Aorta (tissue), 5 donors: Measurements from ENCODE around the gene TRIP12. TPM values are rescaled to one million over a fixed set of nuclear protein-coding genes. Genes with fewer than 3 reads are reported as not detected.
A peak's percentile ranks its signal among the peaks of the same experiment; 100 is the strongest.
"Not testable (repeated sequence)": the region's sequence is repeated elsewhere in the genome, so short reads cannot be mapped to it uniquely, and the experiment has no call there.

Experiments
- ATAC-seq: fragments of 200-7000 bp; cut with Tn5 transposase; one replicate; pipeline ENCODE4 v1.9.1; 2022; ENCODE audit warnings: moderate library complexity; ENCODE audit not compliant: low FRiP score
- DNase-seq, 2 donors: peaks; one replicate each; pipeline ENCODE4 v3.0.0-alpha.2; 2020
- H3K27ac ChIP-seq, 2 donors: one replicate each; pipeline ENCODE4 v1.5.1; 2013; ENCODE audit warnings: low read length in 2 of 2, mild to moderate bottlenecking in 2 of 2, moderate library complexity in 2 of 2, control low read depth in 1 of 2, inconsistent platforms in 1 of 2, low read depth in 1 of 2
- H3K27me3 ChIP-seq, 2 donors: one replicate each; pipeline ENCODE4 v1.6.1; 2013; ENCODE audit warnings: control low read depth in 1 of 2, low read length in 1 of 2, mild to moderate bottlenecking in 1 of 2, moderate library complexity in 1 of 2; ENCODE audit not compliant: insufficient read depth in 2 of 2, control insufficient read depth in 1 of 2
- H3K36me3 ChIP-seq, 2 donors: one replicate each; pipeline ENCODE4 v1.6.1; 2013; ENCODE audit warnings: control low read depth in 1 of 2, low read length in 1 of 2, mild to moderate bottlenecking in 1 of 2; ENCODE audit not compliant: insufficient read depth in 2 of 2, control insufficient read depth in 1 of 2
- H3K4me1 ChIP-seq, 2 donors: one replicate each; pipeline ENCODE4 v1.6.1; 2013; ENCODE audit warnings: low read length in 2 of 2, control low read depth in 1 of 2, mild to moderate bottlenecking in 1 of 2, moderate library complexity in 1 of 2; ENCODE audit not compliant: insufficient read depth in 2 of 2, control insufficient read depth in 1 of 2
- H3K4me3 ChIP-seq, 2 donors: one replicate each; pipeline ENCODE4 v1.5.1; 2013; ENCODE audit warnings: low read length in 2 of 2, control low read depth in 1 of 2, mild to moderate bottlenecking in 1 of 2
- H3K9me3 ChIP-seq: one replicate; pipeline ENCODE4 v1.6.1; 2013; ENCODE audit warnings: mild to moderate bottlenecking, low read length; ENCODE audit not compliant: control insufficient read depth
- WGBS, 2 donors: extraction: QIAGEN DNeasy Blood & Tissue Kit; methylation state at CpG; one replicate each; pipeline ENCODE4 v1.1.7; 2013; 5-methylcytosine and 5-hydroxymethylcytosine counted together
- intact Hi-C, 2 donors: fragments of 100-400 bp; cut with DNase I; formaldehyde crosslinking; loops; one replicate each; pipeline versions ENCODE4 v1.14.2 to v1.15.0; 2022
- polyA plus RNA-seq, 2 donors: library from polyadenylated mRNA; stranded (reverse); fragments of 200-250 nt; gene quantifications; one replicate each; pipeline ENCODE4 v1.2.3, GENCODE V29; 2013
- total RNA-seq, 2 donors: library from RNA; stranded (reverse); fragmentation: NEBNext Ultra II Directional; extraction: Animal tissue kit (Norgen Biotek cat#: 25700); gene quantifications; one replicate each; pipeline ENCODE4 v1.2.1, GENCODE V29; 2021
- donor health status: healthy with polysubstance abuse.
- donor health status: Bipolar disorder and iron deficiency.
- donor health status: DM: no; HTN: no; CAD: no.
- donor health status: DM: no; HTN: no; CAD: no.
- donor health status: DM: yes; HTN: yes; CAD: no.

Gene TRIP12
- total and polyA plus RNA-seq, 4 donors, result 22.5 to 232 (median 123) TPM

- DNase-seq, H3K27ac ChIP-seq, H3K4me3 ChIP-seq, H3K27me3 ChIP-seq, H3K9me3 ChIP-seq, H3K4me1 ChIP-seq, H3K36me3 ChIP-seq, intact Hi-C loops, ATAC-seq: not testable (repeated sequence)
- 87 to 92% methylated on average over 8 to 11 of the region's 11 CpGs for WGBS, 2 donors
Observed at GRCh38 chr2:229786289-229786688, 135.5 kb downstream of the TRIP12 start.

GRCh38 chr2:229784791-229785190 is 137.0 kb downstream of the TRIP12 start:
- no peaks in the 10 kb centered on the region for H3K36me3 ChIP-seq
- H3K9me3 ChIP-seq, result no peaks in the 10 kb centered on the region
- H3K27ac ChIP-seq, result no peak overlapping the region
- 13 to 26% methylated on average over 2 of the region's 2 CpGs for WGBS, 2 donors
- ATAC-seq, result no peak
- H3K4me1 ChIP-seq, result no peaks in the 10 kb centered on the region
- intact Hi-C loops, result loop anchor here in 1 of 2 donors (5.0 kb wide), 2 partner anchors 138 to 378 kb away; partner anchors contain the start of genes FBXO36 and TRIP12
- H3K27me3 ChIP-seq, result no peaks in the 10 kb centered on the region
- no peak overlapping the region for H3K4me3 ChIP-seq
- no peak for DNase-seq

- H3K36me3 ChIP-seq, result peaks cover 3 to 6% of the 10 kb centered on the region in 2 donors
- ATAC-seq (no peak), DNase-seq (no peak)
- no peak overlapping the region for H3K4me3 ChIP-seq
- no peaks in the 10 kb centered on the region for H3K4me1 ChIP-seq
- 83 to 93% methylated on average over 5 of the region's 5 CpGs for WGBS, 2 donors
- no peaks in the 10 kb centered on the region for H3K27me3 ChIP-seq
- H3K9me3 ChIP-seq, result no peaks in the 10 kb centered on the region
- H3K27ac ChIP-seq, result no peak overlapping the region
- intact Hi-C loops, result loop anchor here in 1 of 2 donors (5.0 kb wide), 2 partner anchors 139 to 379 kb away; partner anchors contain the start of genes FBXO36 and TRIP12
Observed at GRCh38 chr2:229783108-229783721, 138.6 kb downstream of the TRIP12 start.

- intact Hi-C loops, result loop anchor here in 1 of 2 donors (5.0 kb wide), 2 partner anchors 141 to 381 kb away; partner anchors contain the start of genes FBXO36 and TRIP12
- no peak for DNase-seq
- no peaks in the 10 kb centered on the region for H3K4me1 ChIP-seq
- no peak overlapping the region for H3K4me3 ChIP-seq
- H3K9me3 ChIP-seq, result no peaks in the 10 kb centered on the region
- H3K36me3 ChIP-seq, result peaks cover 4 to 9% of the 10 kb centered on the region in 2 donors
- peak; percentile 86 for ATAC-seq
- no peaks in the 10 kb centered on the region for H3K27me3 ChIP-seq
- no peak overlapping the region for H3K27ac ChIP-seq
Observed at GRCh38 chr2:229780856-229781773, 140.7 kb downstream of the TRIP12 start.

- ATAC-seq (no peak), DNase-seq (no peak)
Observed at GRCh38 chr2:229779650-229780049, 142.2 kb downstream of the TRIP12 start.

GRCh38 chr2:229777716-229778115 is 144.1 kb downstream of the TRIP12 start:
- intact Hi-C loops, result no loop called here
- ATAC-seq (no peak), DNase-seq (no peak)
- Histone ChIP-seq H3K9me3 (no peaks in the 10 kb centered on the region), H3K27ac (no peak overlapping the region), H3K27me3 (no peaks in the 10 kb centered on the region), H3K4me3 (no peak overlapping the region), H3K36me3 (peaks cover 8 to 20% of the 10 kb centered on the region in 2 donors), H3K4me1 (no peaks in the 10 kb centered on the region)
- WGBS, 2 donors, result 88 to 90% methylated on average over 3 of the region's 3 CpGs

More at GRCh38 chr2:229779650-229780049, 142.2 kb downstream of the TRIP12 start:
- H3K4me1 ChIP-seq, result no peaks in the 10 kb centered on the region
- H3K4me3 ChIP-seq, result no peak overlapping the region
- WGBS, 2 donors, result 79 to 81% methylated on average over 3 of the region's 3 CpGs
- H3K27ac ChIP-seq, result no peak overlapping the region
- H3K36me3 ChIP-seq, result peaks cover 4 to 9% of the 10 kb centered on the region in 2 donors
- intact Hi-C loops, result loop anchor here in 1 of 2 donors (5.0 kb wide), 2 partner anchors 143 to 383 kb away; partner anchors contain the start of genes FBXO36 and TRIP12
- no peaks in the 10 kb centered on the region for H3K9me3 ChIP-seq
- H3K27me3 ChIP-seq, result no peaks in the 10 kb centered on the region

- intact Hi-C loops, result no loop called here
- H3K27me3 ChIP-seq, result no peaks in the 10 kb centered on the region
- H3K4me1 ChIP-seq, result no peaks in the 10 kb centered on the region
- ATAC-seq, result no peak
- DNase-seq, result no peak
- no peaks in the 10 kb centered on the region for H3K9me3 ChIP-seq
- no peak overlapping the region for H3K4me3 ChIP-seq
- no peak overlapping the region for H3K27ac ChIP-seq
- peaks cover 11 to 28% of the 10 kb centered on the region in 2 donors for H3K36me3 ChIP-seq
- WGBS, 2 donors, result 89 to 92% methylated on average over 3 of the region's 3 CpGs
Observed at GRCh38 chr2:229775614-229776313, 146.0 kb downstream of the TRIP12 start.

- ATAC-seq (no peak), DNase-seq (no peak)
- 93 to 96% methylated on average over 1 of the region's 1 CpG for WGBS, 2 donors
- H3K27me3 ChIP-seq, result no peaks in the 10 kb centered on the region
- H3K4me1 ChIP-seq, result no peaks in the 10 kb centered on the region
- intact Hi-C loops, result no loop called here
- no peaks in the 10 kb centered on the region for H3K9me3 ChIP-seq
- H3K36me3 ChIP-seq, result peaks cover 8 to 27% of the 10 kb centered on the region in 2 donors
- no peak overlapping the region for H3K4me3 ChIP-seq
- no peak overlapping the region for H3K27ac ChIP-seq
Observed at GRCh38 chr2:229774237-229774636, 147.6 kb downstream of the TRIP12 start.
